Stimulated activated CD4-positive, alpha-beta T cell treated with anti-CD3 and anti-CD28 coated beads, Interleukin-15, amount 100 ng/mL, for 48 hours (primary cell): ENCODE measurements around the gene PKD1L1.
"Not testable (repeated sequence)": the region's sequence is repeated elsewhere in the genome, so short reads cannot be mapped to it uniquely, and the experiment has no call there.

Experiments used
- DNase-seq, 2 donors: peaks; one replicate each; pipeline ENCODE4 v3.0.0-alpha.2; 2020; ENCODE audit warnings: low read depth in 2 of 2

Gene PKD1L1

DNA sequence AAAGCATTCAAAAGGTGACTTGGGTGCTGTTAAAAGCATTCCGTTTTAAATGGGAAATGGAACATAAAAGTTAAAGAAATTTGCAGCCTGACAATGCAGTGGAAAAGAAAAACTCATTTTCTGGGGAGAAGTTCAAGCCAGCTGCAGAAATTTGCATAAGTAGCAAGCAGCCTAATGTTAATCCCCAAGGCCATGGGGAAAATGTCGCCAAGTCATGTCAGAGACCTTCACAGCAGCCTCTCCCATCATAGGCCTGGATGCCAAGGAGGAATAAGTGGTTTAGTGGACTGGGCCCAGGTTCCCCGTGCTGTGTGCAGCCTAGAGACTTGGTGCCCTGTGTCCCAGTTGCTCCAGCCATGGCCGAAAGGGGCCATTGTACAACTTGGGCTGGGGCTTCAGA, 154.2 kb downstream of the PKD1L1 start:
- no peak for DNase-seq

DNA sequence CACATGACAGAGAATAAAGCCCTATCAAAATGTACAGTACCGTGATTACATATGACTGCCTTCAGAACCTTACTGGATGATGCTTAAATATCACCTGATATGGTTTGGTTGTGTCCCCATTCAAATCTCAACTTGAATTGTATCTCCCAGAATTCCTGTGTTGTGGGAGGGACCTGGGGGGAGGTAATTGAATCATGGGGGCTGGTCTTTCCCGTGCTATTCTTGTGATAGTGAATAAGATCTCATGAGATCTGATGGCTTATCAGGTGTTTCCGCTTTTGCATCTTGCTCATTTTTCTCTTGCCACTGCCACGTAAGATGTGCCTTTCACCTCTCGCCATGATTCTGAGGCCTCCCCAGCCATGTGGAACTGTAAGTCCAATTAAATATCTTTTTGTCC, 155.1 kb downstream of the PKD1L1 start:
- not testable (repeated sequence) for DNase-seq

- no peak for DNase-seq
These were observed 155.6 kb downstream of the PKD1L1 start for GRCh38 chr7:47792521-47793121.

DNA sequence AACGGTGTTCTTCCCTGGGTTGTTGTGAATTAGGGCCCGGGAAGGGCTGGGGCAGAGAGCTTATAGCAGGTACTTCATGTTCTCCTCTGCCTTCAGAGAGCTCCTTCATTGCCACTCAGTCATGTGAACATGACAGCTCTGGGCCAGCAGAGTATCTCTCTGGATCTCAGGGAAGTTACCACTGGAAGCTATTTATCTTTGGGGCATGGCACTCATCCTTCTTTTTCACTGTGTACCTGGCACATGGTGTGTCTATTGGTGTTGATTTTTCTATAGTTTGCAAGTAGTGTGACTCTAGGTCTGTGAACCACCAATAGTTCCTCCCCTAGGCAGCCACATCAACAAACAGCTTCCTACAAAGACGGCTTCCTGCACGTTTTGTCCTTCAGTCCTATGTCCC, 156.6 kb downstream of the PKD1L1 start:
- DNase-seq, result no peak

DNA sequence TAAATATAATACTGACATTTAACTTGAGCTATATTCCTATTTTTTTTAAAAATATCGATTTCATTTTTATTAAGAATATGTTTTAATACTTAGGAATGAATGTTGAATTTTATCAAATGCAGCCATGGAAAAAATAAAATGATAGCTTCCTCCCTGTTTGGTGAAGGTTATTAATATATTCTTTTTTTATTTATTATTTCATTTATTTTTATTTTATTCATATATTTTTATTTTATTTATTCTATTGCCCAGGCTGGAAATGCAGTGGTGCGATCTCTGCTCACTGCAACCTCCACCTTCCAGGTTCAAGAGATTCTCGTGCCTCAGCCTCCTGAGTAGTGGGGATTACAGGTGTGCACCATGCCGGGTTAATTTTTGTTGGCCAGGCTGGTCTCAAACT, 160.2 kb downstream of the PKD1L1 start:
- no peak for DNase-seq

DNA sequence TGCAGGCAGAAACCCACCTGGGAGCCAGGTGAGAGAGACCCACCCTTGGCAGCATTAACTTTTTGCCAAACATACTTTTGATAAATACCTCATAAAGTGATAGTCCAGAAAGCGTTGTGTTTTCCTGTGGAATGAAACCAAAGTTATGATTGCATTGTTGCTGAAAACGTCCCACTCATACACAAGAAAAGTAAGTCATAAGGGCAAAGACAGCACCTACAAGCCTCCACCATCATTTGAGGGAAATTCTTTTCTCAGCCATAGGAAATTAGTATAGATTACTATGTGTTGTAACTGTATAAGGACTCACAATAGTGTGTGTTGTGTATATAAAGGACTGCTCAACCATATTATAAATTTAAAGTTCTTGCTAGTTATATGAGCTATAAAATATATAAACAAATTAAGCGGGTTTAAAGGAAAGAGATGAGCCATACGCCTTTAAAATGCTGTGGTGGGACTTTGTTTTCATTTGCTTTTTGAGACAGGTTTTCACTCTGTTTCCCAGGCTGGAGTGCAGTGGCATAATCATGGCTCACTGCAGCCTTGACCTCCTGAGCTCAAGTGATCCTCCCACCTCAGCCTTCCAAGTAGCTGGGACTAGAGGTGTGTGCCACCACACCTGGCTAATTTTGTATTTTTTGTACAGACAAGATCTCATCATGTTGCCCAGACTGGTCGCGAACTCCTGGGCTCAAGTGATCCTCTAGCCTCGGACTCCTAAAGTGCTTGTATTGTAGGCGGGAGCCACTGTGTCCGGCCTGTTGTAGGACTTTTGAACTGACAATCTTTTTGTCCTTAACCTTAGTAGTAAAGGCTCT, 160.8 kb downstream of the PKD1L1 start:
- DNase-seq, result no peak

- no peak for DNase-seq
These were observed 161.6 kb downstream of the PKD1L1 start for GRCh38 chr7:47786557-47787248.

- no peak for DNase-seq
These were observed 162.2 kb downstream of the PKD1L1 start for GRCh38 chr7:47785923-47786556.

DNA sequence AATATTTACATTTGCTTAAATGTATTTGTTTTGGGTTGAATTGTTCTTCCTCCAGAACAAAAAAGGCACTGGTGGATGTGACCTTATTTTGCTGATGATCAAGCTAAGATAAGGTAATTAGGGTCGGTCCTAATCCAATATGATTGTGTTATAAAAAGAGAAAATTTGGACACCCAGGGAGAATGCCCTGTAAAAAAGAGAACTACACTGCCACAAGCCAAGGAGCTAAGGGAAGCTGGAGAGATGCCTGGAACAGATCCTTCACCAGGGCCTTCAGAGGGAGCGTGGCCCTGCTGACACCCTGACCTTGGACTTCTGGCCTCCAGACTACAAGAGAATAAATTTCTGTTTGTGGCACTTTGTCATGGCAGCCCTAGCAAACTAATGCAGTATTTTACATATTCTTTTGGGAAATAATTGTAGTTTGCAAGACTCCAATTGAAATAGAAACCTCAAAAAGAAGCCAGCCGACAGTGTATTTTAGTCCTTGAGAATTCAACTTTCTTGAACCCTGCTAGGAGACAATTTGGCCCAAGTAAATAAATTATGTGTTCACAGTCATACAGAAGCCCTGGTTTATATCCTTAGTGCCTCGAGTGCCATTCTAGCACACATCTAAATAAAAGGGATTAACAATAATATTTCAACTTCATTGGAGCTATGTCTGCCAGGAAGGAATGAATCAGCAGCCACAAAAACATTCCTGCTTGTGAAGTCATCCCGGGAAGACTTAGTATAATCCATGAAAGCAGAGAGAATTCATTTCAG, 164.6 kb downstream of the PKD1L1 start:
- no peak for DNase-seq

DNA sequence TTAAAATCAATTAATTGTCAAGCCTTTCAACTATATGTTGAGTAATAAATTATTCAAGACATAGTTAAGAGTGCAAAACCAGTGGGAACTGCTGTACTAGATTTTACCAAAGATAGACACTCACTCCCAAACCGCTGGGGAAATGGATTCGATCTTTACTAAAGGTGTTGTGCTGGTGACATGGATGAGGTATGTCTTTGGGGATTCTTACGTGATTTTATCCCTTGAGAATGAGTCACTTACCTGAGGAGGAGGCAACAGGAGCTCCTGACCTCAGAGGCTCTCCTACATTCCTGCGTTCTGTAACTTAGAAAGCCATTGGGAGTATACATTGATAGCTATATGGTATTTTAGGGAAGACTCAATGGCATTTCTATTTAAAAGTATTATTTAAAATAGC, 165.5 kb downstream of the PKD1L1 start:
- DNase-seq, result no peak

DNA sequence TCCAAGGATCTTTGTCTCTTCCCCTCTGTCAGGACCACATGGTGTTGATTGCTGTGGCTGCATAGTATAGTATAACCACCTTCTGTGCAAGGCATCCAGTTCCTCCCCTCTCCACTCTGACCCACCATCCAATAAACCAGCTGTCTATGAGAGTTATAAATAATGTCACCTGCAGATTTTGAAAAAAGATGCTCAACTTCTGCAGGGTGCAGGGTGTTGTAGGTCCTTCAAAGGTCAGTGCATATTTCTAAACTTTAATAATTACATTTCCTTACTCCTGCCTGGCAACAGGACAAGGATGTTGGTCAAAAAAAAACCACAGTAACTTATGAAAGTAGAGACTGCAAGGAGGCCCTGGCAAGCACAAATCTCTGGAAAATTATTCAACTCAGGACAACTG, 166.2 kb downstream of the PKD1L1 start:
- DNase-seq, result no peak

GRCh38 chr7:47780555-47780954, 167.7 kb downstream of the PKD1L1 start:
- no peak for DNase-seq

DNA sequence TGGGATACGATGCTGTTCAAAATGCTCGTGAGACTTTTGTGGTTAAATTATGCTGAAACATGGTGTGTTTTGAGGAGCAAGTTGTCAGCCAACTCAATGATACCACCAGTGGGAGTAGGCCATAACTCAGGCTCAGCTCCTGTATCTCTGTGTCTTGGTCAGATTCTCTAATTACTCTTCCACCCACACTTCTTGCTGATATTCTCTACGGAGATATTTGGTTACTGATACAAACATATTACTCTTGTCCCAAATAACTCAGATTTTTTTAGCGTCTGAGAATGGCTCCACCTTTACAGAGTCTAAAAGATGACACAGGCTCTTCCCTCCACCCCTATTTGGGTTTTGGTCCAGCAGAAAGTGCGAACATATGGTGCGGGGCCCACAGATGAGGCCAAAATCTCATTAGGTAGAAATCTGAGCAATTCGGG, 168.9 kb downstream of the PKD1L1 start:
- DNase-seq, result no peak

DNA sequence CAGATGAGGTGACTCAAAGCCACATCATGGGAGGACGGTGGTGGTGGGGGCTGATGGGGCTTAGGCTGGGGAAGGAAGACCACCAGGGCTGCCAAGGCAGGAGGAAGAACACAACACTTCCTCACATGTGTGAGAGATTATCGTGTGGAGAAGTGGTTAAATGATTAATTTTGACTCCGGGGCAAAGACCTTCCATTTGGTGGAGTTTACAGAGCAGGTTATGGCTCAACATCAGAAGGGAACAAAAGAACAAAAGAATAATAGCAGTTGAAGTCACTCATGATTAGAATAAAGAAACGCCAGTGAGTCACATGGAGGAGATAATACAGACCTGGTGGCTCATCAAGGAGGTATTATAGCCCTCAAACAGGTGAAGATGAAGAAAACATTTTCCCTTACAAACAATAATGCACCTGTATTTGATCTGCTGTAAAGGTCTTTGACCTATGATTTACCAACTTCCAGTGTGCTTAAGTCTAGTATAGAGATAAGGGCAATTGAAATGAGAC, 170.1 kb downstream of the PKD1L1 start:
- no peak for DNase-seq

DNA sequence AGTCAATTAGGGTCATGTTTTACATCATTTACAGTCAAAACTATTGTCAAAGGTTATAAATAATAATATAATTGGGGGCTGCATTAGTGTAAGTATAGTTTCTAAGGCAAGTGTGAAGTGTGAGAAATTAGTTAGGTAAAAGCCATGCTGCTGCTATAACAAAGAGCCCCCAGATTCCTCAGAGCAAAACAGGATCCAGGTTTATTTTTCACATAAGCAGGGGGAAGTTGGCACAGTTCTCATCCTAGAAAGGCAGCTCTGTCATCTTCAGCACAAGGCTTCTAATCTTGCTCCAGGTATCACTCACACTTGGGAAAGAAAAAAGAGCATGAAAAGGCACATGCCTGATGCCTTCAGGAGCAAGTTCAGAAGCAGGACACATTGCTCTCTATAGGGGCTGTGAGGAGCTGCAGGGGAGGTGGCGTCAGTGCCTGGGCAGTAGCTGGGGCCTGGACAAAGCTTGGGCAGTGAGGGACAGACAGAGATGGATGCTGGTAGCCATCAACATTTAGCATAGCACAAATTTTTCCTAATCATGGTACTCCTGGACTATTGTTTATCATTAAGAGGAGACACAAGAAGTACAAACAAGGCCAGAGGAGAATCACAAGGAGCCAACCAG, 170.6 kb downstream of the PKD1L1 start:
- no peak for DNase-seq

GRCh38 chr7:47776335-47776734, 171.9 kb downstream of the PKD1L1 start:
- DNase-seq, result no peak

DNA sequence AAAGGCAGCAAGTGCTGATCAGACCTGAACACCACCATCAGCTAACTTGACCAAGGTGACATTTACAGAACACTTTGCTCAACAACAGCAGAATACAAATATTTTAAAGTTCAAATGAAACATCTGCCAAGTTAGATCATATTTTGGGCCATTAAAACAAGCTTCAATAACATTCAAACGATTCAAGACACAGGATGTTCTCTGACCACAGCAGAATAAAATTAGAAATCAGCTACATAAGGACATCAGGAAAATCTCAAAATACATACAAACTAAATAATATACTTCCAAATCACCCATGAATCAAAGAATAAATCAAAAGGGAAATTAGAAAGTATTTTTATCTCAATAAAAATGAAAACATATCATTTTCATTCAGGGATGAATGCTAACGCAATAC, 173.0 kb downstream of the PKD1L1 start:
- no peak for DNase-seq

DNA sequence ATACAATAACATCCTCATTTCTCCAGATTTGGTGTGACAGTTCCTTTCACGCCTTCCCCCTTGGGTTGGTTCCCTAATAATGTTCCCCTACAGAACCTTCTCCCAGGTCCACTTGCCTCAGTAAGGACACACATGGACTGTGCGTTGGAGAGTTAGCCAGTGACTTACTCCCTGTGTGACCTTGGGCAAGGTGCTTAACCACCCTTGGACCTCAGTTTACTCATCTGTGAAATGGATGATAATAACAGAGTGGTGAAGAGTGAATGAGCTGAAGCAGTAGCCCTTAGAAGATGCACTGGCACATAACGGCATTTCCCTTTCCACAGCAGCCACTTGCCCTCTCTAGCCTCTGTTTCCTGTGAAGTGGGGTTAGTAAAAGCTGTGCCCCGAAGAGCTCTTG, 175.8 kb downstream of the PKD1L1 start:
- no peak for DNase-seq

- no peak for DNase-seq
These were observed 176.3 kb downstream of the PKD1L1 start for GRCh38 chr7:47771990-47772360.

GRCh38 chr7:47771336-47771989, 176.8 kb downstream of the PKD1L1 start:
- no peak for DNase-seq

DNA sequence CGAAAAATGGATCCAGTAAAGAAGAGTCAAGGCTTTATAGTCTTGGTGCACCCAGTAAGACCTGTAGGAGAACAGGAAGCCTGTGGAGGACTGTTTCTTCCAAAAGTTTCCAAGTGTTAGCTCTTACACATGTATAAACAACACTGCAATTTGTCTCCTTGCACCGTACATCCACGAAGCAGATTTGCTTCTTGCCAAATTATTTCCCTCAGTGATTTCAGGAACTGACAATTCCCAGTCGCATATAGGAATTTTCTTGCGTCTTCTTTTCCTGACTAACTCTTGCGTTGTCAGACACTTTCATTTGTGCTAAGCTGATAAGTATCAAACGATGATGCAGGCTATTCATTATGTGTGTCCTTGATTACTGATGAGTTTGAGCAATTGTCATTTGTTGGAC, 182.1 kb downstream of the PKD1L1 start:
- DNase-seq, result no peak
